HepG2 (cell line): ENCODE measurements around the gene CNTN5. TPM values are rescaled to one million over a fixed set of nuclear protein-coding genes. Genes with fewer than 3 reads are reported as not detected.
A peak's percentile ranks its signal among the peaks of the same experiment; 100 is the strongest.

Experiments used
- ATAC-seq: fragments of 200-7000 bp; cut with Tn5 transposase; 3 replicates; pipeline ENCODE4 v1.9.1; 2020; ENCODE audit warnings: mild to moderate bottlenecking, moderate library complexity
- BruUV-seq: library from RNA; stranded (reverse); fragments of 400-500 nt; replicated peaks from 2 replicates; lab custom pipeline; 2021; lab: Mats Ljungman, UMichigan
- CTCF ChIA-PET: fragments of 300-600 bp; formaldehyde crosslinking; extraction: SDS; loops from one replicate; lab custom pipeline; 2021; ENCODE audit warnings: low total read pairs, inconsistent platforms, low intra/inter-chr PET ratio; lab: Yijun Ruan, JAX
- POLR2A ChIA-PET: fragments of 350-600 bp; sonication (Branson Sonifier 250); formaldehyde crosslinking; loops from one replicate; lab custom pipeline; 2020; ENCODE audit warnings: antibody characterized with exemption, inconsistent platforms; lab: Yijun Ruan, JAX
- DNase-seq: peaks from one replicate; pipeline ENCODE4 v3.0.0-alpha.2; 2015; ENCODE audit warnings: low spot score
- FAIRE-seq: peaks from 3 replicates; lab custom pipeline; 2011; peaks lifted over from hg19 to GRCh38; lab: Jason Lieb, UNC
- H2AFZ ChIP-seq: one replicate; pipeline ENCODE4 v1.6.1; 2011; ENCODE audit warnings: low read length, inconsistent platforms
- H3K27ac ChIP-seq: fragments of 300-600 bp; 3 replicates; pipeline ENCODE4 v1.8.0; 2011; ENCODE audit warnings: mixed run types, mild to moderate bottlenecking, mixed read lengths, low read length, inconsistent platforms; ENCODE audit not compliant: insufficient read depth; ENCODE audit errors: extremely low read length
- H3K27me3 ChIP-seq, 2 experiments: fragments of 200-600 bp in 1 of 2; 2 replicates in 1 of 2; 3 replicates in 1 of 2; pipeline versions ENCODE4 v1.6.0 to v1.8.0; 2011; ENCODE audit warnings: low read length in 2 of 2, mild to moderate bottlenecking in 2 of 2, moderate library complexity in 2 of 2, inconsistent platforms in 1 of 2; ENCODE audit not compliant: insufficient read depth in 2 of 2, control insufficient read depth in 1 of 2
- H3K36me3 ChIP-seq, 2 experiments: fragments of 200-600 bp in 1 of 2; replicated peaks in 1 of 2; 2 replicates in 1 of 2; 3 replicates in 1 of 2; pipeline versions ENCODE4 v1.5.1 to v1.8.0; 2011; ENCODE audit warnings: low read length in 2 of 2, inconsistent platforms in 1 of 2; ENCODE audit not compliant: insufficient read depth in 2 of 2, control insufficient read depth in 1 of 2
- H3K4me1 ChIP-seq: 2 replicates; pipeline ENCODE4 v1.5.1; 2012; ENCODE audit warnings: low read length, inconsistent platforms; ENCODE audit not compliant: insufficient read depth
- H3K4me2 ChIP-seq: 2 replicates; pipeline ENCODE4 v1.6.0; 2011; ENCODE audit warnings: low read depth, low read length, inconsistent platforms
- H3K4me3 ChIP-seq, 3 experiments: fragments of 200-600 bp in 1 of 3; sonication (generic), shearing (Covaris generic) in 1 of 3; replicated peaks in 1 of 3; 2 replicates each; pipeline ENCODE4 v1.5.1; 2011 to 2016; ENCODE audit warnings: low read length in 3 of 3, inconsistent platforms in 2 of 3, low read depth in 2 of 3, mild to moderate bottlenecking in 2 of 3, control low read depth in 1 of 3, mixed read lengths in 1 of 3; ENCODE audit not compliant: insufficient read depth in 1 of 3
- H3K79me2 ChIP-seq: one replicate; pipeline ENCODE4 v1.6.1; 2011; ENCODE audit warnings: low read length, inconsistent platforms; ENCODE audit not compliant: insufficient read depth
- H3K9ac ChIP-seq: 2 replicates; pipeline ENCODE4 v1.6.0; 2011; ENCODE audit warnings: mild to moderate bottlenecking, low read depth, low read length, inconsistent platforms; ENCODE audit not compliant: insufficient read depth
- H3K9me3 ChIP-seq: 2 replicates; pipeline ENCODE4 v1.5.1; 2012; ENCODE audit warnings: mild to moderate bottlenecking, low read length
- H4K20me1 ChIP-seq: 2 replicates; pipeline ENCODE4 v1.6.0; 2011; ENCODE audit warnings: inconsistent platforms, mild to moderate bottlenecking, low read length, moderate library complexity; ENCODE audit not compliant: insufficient read depth
- MAF1 ChIP-seq: sonication (generic); formaldehyde crosslinking; IDR thresholded peaks from 2 replicates; pipeline ENCODE4 v1.5.0; 2020; ENCODE audit warnings: missing genetic modification reagents, borderline replicate concordance
- MZF1 ChIP-seq: sonication (generic); formaldehyde crosslinking; IDR thresholded peaks from 2 replicates; pipeline ENCODE4 v1.8.1; 2023; ENCODE audit warnings: mild to moderate bottlenecking, missing genetic modification reagents, borderline replicate concordance
- PHF8 ChIP-seq: sonication (generic); formaldehyde crosslinking; IDR thresholded peaks from 2 replicates; pipeline ENCODE4 v1.5.0; 2020; ENCODE audit warnings: missing genetic modification reagents
- SIX4 ChIP-seq: sonication (generic); formaldehyde crosslinking; IDR thresholded peaks from 2 replicates; pipeline ENCODE4 v1.4.0; 2020; ENCODE audit warnings: missing genetic modification reagents
- TRAFD1 ChIP-seq: sonication (generic); formaldehyde crosslinking; IDR thresholded peaks from 2 replicates; pipeline ENCODE4 v1.5.1; 2020; ENCODE audit warnings: missing genetic modification reagents, mild to moderate bottlenecking, borderline replicate concordance
- ZMAT3 ChIP-seq: sonication (generic); formaldehyde crosslinking; conservative IDR thresholded peaks from 2 replicates; pipeline ENCODE4 v1.7.0; 2021; ENCODE audit warnings: missing genetic modification reagents
- WGBS: methylation state at CpG from one replicate; pipeline ENCODE4 v1.1.6; 2017; ENCODE audit warnings: low lambda C conversion rate; 5-methylcytosine and 5-hydroxymethylcytosine counted together
- in situ Hi-C: cut with HindIII; loops from 2 replicates; pipeline ENCODE4 v1.10.0; 2017; ENCODE audit warnings: low pct_unique_long_range_greater_than_20kb; ENCODE audit not compliant: extremely low pct_ligation_motif_present
- intact Hi-C: fragments of 100-400 bp; cut with micrococcal nuclease; formaldehyde crosslinking; loops from one replicate; pipeline ENCODE4 v1.10.0; 2022; ENCODE audit not compliant: unreplicated experiment
- polyA plus RNA-seq, 8 experiments: library from polyadenylated mRNA; depleted of rRNA in 3 of 8; stranded (reverse) in 7 of 8; unstranded in 1 of 8; fragments of >200 nt; fragmentation: Illumina TruSeq in 4 of 8; extraction: Trizol in 4 of 8; gene quantifications; 2 replicates each; pipeline versions ENCODE4 v1.2.1 to v1.2.3, GENCODE V29; 2011 to 2016; ENCODE audit warnings: low read depth in 4 of 8, missing spikeins in 1 of 8, mixed read lengths in 1 of 8; ENCODE audit not compliant: insufficient read depth in 1 of 8
- total RNA-seq, 5 experiments: library from RNA; depleted of rRNA; stranded (reverse); fragments of >200 nt; fragmentation: Illumina TruSeq; extraction: Trizol; gene quantifications; 2 replicates each; pipeline ENCODE4 v1.2.3, GENCODE V29; 2016; ENCODE audit warnings: low read depth in 1 of 5

The CNTN5 gene
- total and polyA plus RNA-seq, 2 of the 13 experiments (the other 11 are each of a cell fraction or from before 2014, with no cell fraction given), result not detected

GRCh38 chr11:100004541-100004940, 983.8 kb downstream of the CNTN5 start (continued):
- TF ChIP-seq TRAFD1 (CRISPR knock-in tag), result no peak
- no peak for TF ChIP-seq MAF1 (CRISPR knock-in tag)
- no peak for TF ChIP-seq MZF1

- FAIRE-seq (no peak), DNase-seq (no peak), ATAC-seq (no peak)
- no peak overlapping the region for H3K27ac ChIP-seq
- no peaks in the 10 kb centered on the region for H3K27me3 ChIP-seq
- TF ChIP-seq ZMAT3 (CRISPR knock-in tag) (no peak), SIX4 (CRISPR knock-in tag) (0 out of 2 replicates have a peak, but pooled peaks have one; percentile 45), PHF8 (CRISPR knock-in tag) (no peak)
- no peaks in the 10 kb centered on the region for H3K36me3 ChIP-seq
- 3% methylated on average over 1 of the region's 1 CpG for WGBS
- H3K9ac ChIP-seq, result no peak overlapping the region
- BruUV-seq, result no TSS peak
- CTCF ChIA-PET, result no interaction called here
- no peaks in the 10 kb centered on the region for H3K4me1 ChIP-seq
- intact Hi-C loops (no loop called here), in situ Hi-C loops (no loop called here)
- H3K79me2 ChIP-seq, result no peaks in the 10 kb centered on the region
- H3K9me3 ChIP-seq, result peaks cover 26% of the 10 kb centered on the region
- no peak overlapping the region for H2AFZ ChIP-seq
- POLR2A ChIA-PET, result no interaction called here
- no peak overlapping the region for H3K4me3 ChIP-seq
- H3K4me2 ChIP-seq, result no peak overlapping the region
- no peaks in the 10 kb centered on the region for H4K20me1 ChIP-seq
Measured at GRCh38 chr11:100008417-100008816, 987.7 kb downstream of the CNTN5 start.
